B cell (primary cell): ENCODE measurements around the gene EPB41L2. TPM values are rescaled to one million over a fixed set of nuclear protein-coding genes. Genes with fewer than 3 reads are reported as not detected.

Experiments
- ATAC-seq: fragments of 200-7000 bp; cut with Tn5 transposase; one replicate; pipeline ENCODE4 v1.10.0; 2021; ENCODE audit warnings: low read depth, mild to moderate bottlenecking, moderate number of reproducible peaks, moderate library complexity
- CTCF ChIA-PET: fragments of 350-600 bp; sonication (Branson Sonifier 250); formaldehyde crosslinking; loops from one replicate; lab custom pipeline; 2021; ENCODE audit warnings: antibody characterized with exemption, inconsistent platforms; lab: Charles Lee
- POLR2A ChIA-PET: fragments of 350-600 bp; sonication (Branson Sonifier 250); formaldehyde crosslinking; loops from one replicate; lab custom pipeline; 2021; ENCODE audit warnings: antibody characterized with exemption; lab: Charles Lee
- DNase-seq: peaks from one replicate; pipeline ENCODE4 v3.0.0; 2013
- H2AFZ ChIP-seq: 2 replicates; pipeline ENCODE4 v1.6.1; 2012; ENCODE audit warnings: mild to moderate bottlenecking, low read depth, low read length; ENCODE audit not compliant: insufficient read depth, poor library complexity, severe bottlenecking
- H3K27ac ChIP-seq, 2 donors: 1 replicate in 1 of 2; 2 replicates in 1 of 2; pipeline ENCODE4 v1.5.1; 2012 to 2013; ENCODE audit warnings: low read length in 2 of 2, mild to moderate bottlenecking in 2 of 2, moderate library complexity in 1 of 2
- H3K27me3 ChIP-seq, 4 experiments: fragments of 200-600 bp in 1 of 4; sonication (generic) in 1 of 4; replicated peaks in 1 of 4; 1 replicate in 2 of 4; 2 replicates in 2 of 4; pipeline versions ENCODE4 v1.6.1 to v1.7.0; 2013 to 2016; ENCODE audit warnings: low read length in 3 of 4, mild to moderate bottlenecking in 2 of 4, mixed read lengths in 1 of 4, moderate library complexity in 1 of 4; ENCODE audit not compliant: insufficient read depth in 4 of 4, control insufficient read depth in 3 of 4; ENCODE audit errors: control extremely low read depth in 1 of 4
- H3K36me3 ChIP-seq, 2 experiments: replicated peaks in 1 of 2; 1 replicate in 1 of 2; 2 replicates in 1 of 2; pipeline versions ENCODE4 v1.6.1 to v1.7.1; 2013; ENCODE audit warnings: low read length in 1 of 2; ENCODE audit not compliant: insufficient read depth in 2 of 2, control insufficient read depth in 1 of 2; ENCODE audit errors: control extremely low read depth in 1 of 2, extremely low read depth in 1 of 2
- H3K4me1 ChIP-seq, 2 donors: fragments of 200-600 bp in 1 of 2; sonication (generic) in 1 of 2; 1 replicate in 1 of 2; 2 replicates in 1 of 2; pipeline versions ENCODE4 v1.5.1 to v1.6.1; 2013 to 2017; ENCODE audit warnings: low read length in 2 of 2; ENCODE audit not compliant: control insufficient read depth in 2 of 2, insufficient read depth in 2 of 2
- H3K4me2 ChIP-seq: replicated peaks from 2 replicates; pipeline ENCODE3; 2012; ENCODE audit warnings: mild to moderate bottlenecking, low read depth, low read length; ENCODE audit not compliant: poor library complexity, severe bottlenecking
- H3K4me3 ChIP-seq, 5 experiments: fragments of 200-600 bp in 1 of 5; sonication (generic) in 1 of 5; 1 replicate in 3 of 5; 2 replicates in 2 of 5; pipeline versions ENCODE4 v1.5.1 to v1.7.0; 2011 to 2016; ENCODE audit warnings: low read length in 4 of 5, mild to moderate bottlenecking in 4 of 5, low read depth in 2 of 5, control low read depth in 1 of 5, moderate library complexity in 1 of 5; ENCODE audit not compliant: insufficient read depth in 1 of 5; ENCODE audit errors: control extremely low read depth in 1 of 5, extremely low read depth in 1 of 5
- H3K79me2 ChIP-seq: fragments of 200-600 bp; sonication (generic); one replicate; pipeline ENCODE4 v1.6.0; 2016; ENCODE audit warnings: low read length; ENCODE audit not compliant: control insufficient read depth, insufficient read depth
- H3K9ac ChIP-seq: fragments of 200-600 bp; sonication (generic); 2 replicates; pipeline ENCODE4 v1.6.1; 2017; ENCODE audit warnings: mild to moderate bottlenecking, low read length, moderate library complexity
- H3K9me3 ChIP-seq, 3 donors: one replicate each; pipeline versions ENCODE4 v1.6.1 to v1.7.1; 2013; ENCODE audit warnings: low read length in 2 of 3; ENCODE audit not compliant: control insufficient read depth in 2 of 3, insufficient read depth in 1 of 3; ENCODE audit errors: control extremely low read depth in 1 of 3
- H4K20me1 ChIP-seq: 2 replicates; pipeline ENCODE4 v1.6.0; 2012; ENCODE audit warnings: mild to moderate bottlenecking, low read length; ENCODE audit not compliant: insufficient read depth, control insufficient read depth, poor library complexity, severe bottlenecking
- H3K27ac Mint-ChIP-seq: one replicate; pipeline ENCODE4 v1.8.0; 2021; ENCODE audit warnings: mixed read lengths
- H3K27me3 Mint-ChIP-seq: one replicate; pipeline ENCODE4 v1.8.0; 2021; ENCODE audit warnings: mixed read lengths
- H3K4me1 Mint-ChIP-seq: one replicate; pipeline ENCODE4 v1.8.0; 2021; ENCODE audit warnings: mixed read lengths
- H3K4me3 Mint-ChIP-seq: one replicate; pipeline ENCODE4 v1.8.0; 2021; ENCODE audit warnings: mixed read lengths
- H3K9me3 Mint-ChIP-seq: one replicate; pipeline ENCODE4 v1.8.0; 2022; ENCODE audit warnings: mixed read lengths; ENCODE audit not compliant: insufficient read depth
- EZH2 ChIP-seq: IDR thresholded peaks from 2 replicates; pipeline ENCODE4 v1.6.1; 2012; ENCODE audit warnings: borderline replicate concordance, low read depth, mild to moderate bottlenecking, moderate library complexity, low read length; ENCODE audit not compliant: insufficient read depth, poor library complexity, severe bottlenecking
- WGBS: methylation state at CpG from one replicate; pipeline ENCODE4 v1.1.5; 2013; ENCODE audit warnings: missing lambda C conversion rate; ENCODE audit not compliant: insufficient coverage; 5-methylcytosine and 5-hydroxymethylcytosine counted together
- intact Hi-C: fragments of 100-400 bp; cut with micrococcal nuclease; formaldehyde crosslinking; loops from one replicate; pipeline ENCODE4 v1.10.0; 2022
- polyA plus RNA-seq: library from polyadenylated mRNA; depleted of rRNA; stranded (reverse); fragments of >200 nt; gene quantifications from 2 replicates; pipeline ENCODE4 v1.2.3, GENCODE V29; 2012
- total RNA-seq, 2 donors: library from RNA; stranded (reverse); fragments of 120-200 nt in 1 of 2; gene quantifications; 1 replicate in 1 of 2; 2 replicates in 1 of 2; pipeline versions ENCODE4 v1.2.3 to v1.2.4, GENCODE V29; 2013 to 2022
- TF ChIP-seq, protein P1 (sequence below): fragments of 200-600 bp; IDR thresholded peaks from one replicate; pipeline ENCODE4 v1.8.0; 2022; ENCODE audit warnings: antibody characterized with exemption, mild to moderate bottlenecking

Gene EPB41L2
- total and polyA plus RNA-seq, 2 donors (not counting 1 experiment from before 2014, with no cell fraction given), result 17.8 to 61.0 TPM

DNA sequence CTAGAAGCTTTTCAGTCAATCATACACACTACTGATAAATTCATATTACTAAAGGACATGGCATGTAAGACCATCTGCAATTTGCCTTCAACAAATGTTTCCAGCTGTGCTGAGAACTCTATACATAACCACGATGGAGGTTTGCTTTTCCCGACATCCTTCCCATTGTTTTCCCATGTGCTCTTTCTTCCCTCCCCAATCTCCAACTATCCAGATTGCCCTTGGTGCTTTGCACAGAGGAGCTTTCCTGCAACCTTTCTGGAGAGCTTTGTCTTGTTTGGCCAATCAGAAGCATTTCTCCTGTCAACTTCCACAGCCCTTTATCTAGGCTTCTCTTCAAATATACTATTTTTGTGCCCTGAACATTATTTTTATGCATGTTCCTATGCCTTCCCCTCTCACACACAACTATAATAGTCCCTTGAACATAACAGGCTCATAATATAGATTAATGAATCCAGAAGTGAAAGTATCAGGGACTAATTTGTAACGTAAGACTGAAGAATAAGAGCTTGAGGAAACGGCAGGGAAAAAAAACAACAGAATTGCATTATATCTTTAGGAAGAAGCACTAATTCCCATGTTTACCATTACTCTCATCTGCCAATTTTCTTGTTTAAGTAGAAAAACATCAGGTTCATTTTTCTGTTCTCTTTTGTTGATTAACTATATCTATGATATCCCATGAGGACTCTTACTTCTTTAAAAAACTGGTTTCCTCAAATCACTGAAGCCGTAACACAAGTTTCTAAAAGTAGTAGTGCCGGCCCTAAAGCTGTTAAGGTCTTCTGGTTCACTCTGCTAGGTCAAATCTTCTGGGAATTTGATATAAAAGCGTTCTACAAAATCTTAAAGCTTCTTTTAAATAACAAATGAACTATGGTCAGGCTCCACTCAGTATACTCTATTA, 215.8 kb downstream of the EPB41L2 start:
- Mint-ChIP-seq H3K9me3 (no peaks in the 10 kb centered on the region), H3K27ac (peak overlapping the region; percentile 23), H3K27me3 (no peaks in the 10 kb centered on the region), H3K4me3 (peak overlapping the region; percentile 67), H3K4me1 (peaks cover 41% of the 10 kb centered on the region)
- Histone ChIP-seq H3K4me1 (peaks cover 17 to 26% of the 10 kb centered on the region in 2 donors), H3K79me2 (no peaks in the 10 kb centered on the region), H2AFZ (peak overlapping the region; percentile 50), H3K4me2 (peak overlapping the region; percentile 63), H3K36me3 (peaks cover 0 to 2% of the 10 kb centered on the region in 2 experiments), H3K4me3 (peak overlapping the region in 3 of 5 experiments; percentile 10 to 25 (median 12)), H3K9me3 (no peaks in the 10 kb centered on the region), H3K27ac (peak overlapping the region; percentile 52 to 82), H3K9ac (peak overlapping the region; percentile 35), H3K27me3 (no peaks in the 10 kb centered on the region), H4K20me1 (no peaks in the 10 kb centered on the region)
- ChIA-PET POLR2A (no interaction called here), CTCF (interaction anchor here (0.8 to 1.7 kb wide), 4 partner anchors 13 to 559 kb away, joined by 3 to 6 read pairs (median 3); no protein-coding TSS in a partner anchor)
- WGBS, result 90% methylated on average over 2 of the region's 7 CpGs
- intact Hi-C loops, result no loop called here
- peak; percentile 44 for ATAC-seq
- TF ChIP-seq EZH2, result no peak
- TF ChIP-seq, protein P1, sequence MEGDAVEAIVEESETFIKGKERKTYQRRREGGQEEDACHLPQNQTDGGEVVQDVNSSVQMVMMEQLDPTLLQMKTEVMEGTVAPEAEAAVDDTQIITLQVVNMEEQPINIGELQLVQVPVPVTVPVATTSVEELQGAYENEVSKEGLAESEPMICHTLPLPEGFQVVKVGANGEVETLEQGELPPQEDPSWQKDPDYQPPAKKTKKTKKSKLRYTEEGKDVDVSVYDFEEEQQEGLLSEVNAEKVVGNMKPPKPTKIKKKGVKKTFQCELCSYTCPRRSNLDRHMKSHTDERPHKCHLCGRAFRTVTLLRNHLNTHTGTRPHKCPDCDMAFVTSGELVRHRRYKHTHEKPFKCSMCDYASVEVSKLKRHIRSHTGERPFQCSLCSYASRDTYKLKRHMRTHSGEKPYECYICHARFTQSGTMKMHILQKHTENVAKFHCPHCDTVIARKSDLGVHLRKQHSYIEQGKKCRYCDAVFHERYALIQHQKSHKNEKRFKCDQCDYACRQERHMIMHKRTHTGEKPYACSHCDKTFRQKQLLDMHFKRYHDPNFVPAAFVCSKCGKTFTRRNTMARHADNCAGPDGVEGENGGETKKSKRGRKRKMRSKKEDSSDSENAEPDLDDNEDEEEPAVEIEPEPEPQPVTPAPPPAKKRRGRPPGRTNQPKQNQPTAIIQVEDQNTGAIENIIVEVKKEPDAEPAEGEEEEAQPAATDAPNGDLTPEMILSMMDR, result no peak
- peak; percentile 32 for DNase-seq

DNA sequence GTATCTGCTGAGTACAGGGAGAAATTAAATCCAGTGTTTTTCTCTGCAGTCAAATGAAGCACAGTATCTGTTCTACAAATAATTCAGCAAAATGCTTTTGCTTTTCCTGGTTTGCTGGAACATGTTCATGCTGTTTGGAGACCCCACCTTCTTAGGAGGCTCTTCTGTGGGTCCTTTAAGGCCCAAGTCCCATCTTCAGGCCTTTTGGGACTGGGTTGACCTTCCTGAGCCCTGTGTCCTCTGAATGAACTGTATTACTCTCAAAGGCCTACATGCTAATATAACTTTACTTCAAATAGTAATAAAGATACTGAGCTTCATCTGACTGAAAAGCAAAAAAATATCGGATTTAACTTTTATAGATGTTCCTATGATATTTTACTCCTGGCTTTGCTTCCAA, 216.5 kb downstream of the EPB41L2 start:
- no peak overlapping the region for H3K4me3 Mint-ChIP-seq
- no peaks in the 10 kb centered on the region for H3K9me3 ChIP-seq
- intact Hi-C loops, result no loop called here
- no peak overlapping the region for H3K4me3 ChIP-seq
- ChIA-PET CTCF (interaction anchor here (0.8 to 1.7 kb wide), 3 partner anchors 13 to 39 kb away, joined by 3 to 6 read pairs (median 3); no protein-coding TSS in a partner anchor), POLR2A (no interaction called here)
- no peak overlapping the region for H2AFZ ChIP-seq
- DNase-seq (no peak), ATAC-seq (no peak)
- H3K36me3 ChIP-seq, result peaks cover 0 to 5% of the 10 kb centered on the region in 2 experiments
- WGBS, result no CpG with 5 or more reads among the region's 1 CpG
- peaks cover 17 to 26% of the 10 kb centered on the region in 2 donors for H3K4me1 ChIP-seq
- H3K79me2 ChIP-seq, result no peaks in the 10 kb centered on the region
- H3K4me1 Mint-ChIP-seq, result peaks cover 37% of the 10 kb centered on the region
- TF ChIP-seq, protein P1, result no peak
- no peak for TF ChIP-seq EZH2
- H3K27me3 Mint-ChIP-seq, result no peaks in the 10 kb centered on the region
- no peaks in the 10 kb centered on the region for H3K27me3 ChIP-seq
- no peak overlapping the region for H3K27ac Mint-ChIP-seq
- H3K9ac ChIP-seq, result no peak overlapping the region
- H3K9me3 Mint-ChIP-seq, result no peaks in the 10 kb centered on the region
- peak overlapping the region in 1 of 2 donors; percentile 82 for H3K27ac ChIP-seq
- no peak overlapping the region for H3K4me2 ChIP-seq
- no peaks in the 10 kb centered on the region for H4K20me1 ChIP-seq
